OCI-LY7 (cell line): ENCODE measurements around the gene RAPGEF6.

Source experiments
- CTCF ChIP-seq: fragments of 200-600 bp; sonication (generic); conservative IDR thresholded peaks from 2 replicates; pipeline ENCODE4 v1.5.1; 2014; ENCODE audit warnings: mild to moderate bottlenecking, antibody characterized with exemption, low read length, moderate library complexity, mixed read lengths
- EZH2phosphoT487 ChIP-seq: fragments of 200-600 bp; sonication (generic); IDR thresholded peaks from 2 replicates; pipeline ENCODE4 v1.6.1; 2018; ENCODE audit warnings: low read depth, borderline replicate concordance, mild to moderate bottlenecking, mixed run types, antibody characterized with exemption, low read length, moderate library complexity, mixed read lengths

GRCh38 chr5:131630963-131631350 is 4.1 kb downstream of the RAPGEF6 start:
- no peak for TF ChIP-seq CTCF
- no peak for TF ChIP-seq EZH2phosphoT487
